Uterus (tissue), 2 donors: ENCODE data around the gene TRMO.

ENCODE experiments used
- CTCF ChIP-seq, 4 experiments: fragments of 200-600 bp in 2 of 4; fragments of 450-650 bp in 2 of 4; sonication (generic) in 2 of 4; IDR thresholded peaks; one replicate each; pipeline ENCODE4 v1.5.1; 2016 to 2019; ENCODE audit warnings: antibody characterized with exemption in 4 of 4, mild to moderate bottlenecking in 2 of 4, moderate library complexity in 1 of 4
- POLR2A ChIP-seq, 2 donors: fragments of 450-650 bp; IDR thresholded peaks; one replicate each; pipeline ENCODE4 v1.6.1; 2016; ENCODE audit warnings: antibody characterized with exemption in 2 of 2, mild to moderate bottlenecking in 1 of 2, moderate library complexity in 1 of 2

DNA sequence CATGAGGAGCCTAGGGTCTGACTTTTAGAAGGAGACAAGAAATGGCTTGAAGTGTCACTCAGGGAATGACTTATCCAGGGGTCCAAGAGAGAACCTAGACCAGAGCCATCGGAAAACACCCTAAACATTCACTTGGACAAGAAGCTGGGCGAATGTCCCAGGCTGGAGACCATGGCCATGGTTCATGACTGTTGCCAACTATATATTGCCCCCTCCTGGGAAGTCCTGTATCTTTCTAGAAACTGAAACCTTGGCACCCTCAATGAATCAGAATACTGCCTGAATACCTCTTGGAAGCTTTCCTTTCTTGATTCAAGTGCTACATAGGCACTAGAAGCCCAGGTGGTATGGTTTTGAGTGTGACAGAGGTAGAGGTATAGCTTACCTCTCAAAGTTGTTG, 29.9 kb downstream of the TRMO start:
- no peak for TF ChIP-seq CTCF (IDR thresholded peaks at IDR 0.05)
- no peak for TF ChIP-seq POLR2A (IDR thresholded peaks at IDR 0.05)
